ENCODE results near the gene HOXA5.
A peak's percentile ranks its signal among the peaks of the same experiment; 100 is the strongest.

HOXA5 gene

DNA sequence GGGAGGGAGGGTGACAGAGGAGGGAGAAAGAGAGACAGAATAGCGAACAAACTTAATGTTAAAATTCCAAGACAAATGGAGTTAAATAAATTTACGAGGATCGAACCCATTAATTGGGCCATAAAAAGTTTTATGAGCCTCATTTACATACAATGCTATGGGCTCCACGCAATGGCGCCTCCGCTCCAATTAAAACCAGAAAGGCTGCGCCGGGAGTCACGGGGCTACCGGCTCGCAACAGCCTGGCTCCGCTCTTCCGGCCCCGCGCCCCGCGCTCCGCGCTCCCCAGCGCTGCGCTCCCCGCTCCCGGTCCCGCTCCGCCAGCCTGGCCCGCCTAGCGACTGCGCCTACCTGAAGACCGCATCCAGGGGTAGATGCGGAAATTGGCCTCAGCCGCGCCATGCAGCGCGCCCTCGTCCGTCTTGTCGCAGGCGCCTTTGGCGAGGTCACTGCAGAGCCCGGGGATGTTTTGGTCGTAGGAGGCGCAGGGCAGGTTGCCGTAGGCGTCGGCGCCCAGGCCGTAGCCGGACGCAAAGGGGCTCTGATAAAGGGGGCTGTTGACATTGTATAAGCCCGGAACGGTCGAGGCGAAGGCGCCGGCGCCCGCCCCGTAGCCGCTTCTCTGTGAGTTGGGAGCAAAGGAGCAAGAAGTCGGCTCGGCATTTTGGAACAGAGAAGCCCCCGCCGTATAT lies 12.5 kb upstream of the HOXA5 start (continued):
- TF ChIP-seq, protein P1, sequence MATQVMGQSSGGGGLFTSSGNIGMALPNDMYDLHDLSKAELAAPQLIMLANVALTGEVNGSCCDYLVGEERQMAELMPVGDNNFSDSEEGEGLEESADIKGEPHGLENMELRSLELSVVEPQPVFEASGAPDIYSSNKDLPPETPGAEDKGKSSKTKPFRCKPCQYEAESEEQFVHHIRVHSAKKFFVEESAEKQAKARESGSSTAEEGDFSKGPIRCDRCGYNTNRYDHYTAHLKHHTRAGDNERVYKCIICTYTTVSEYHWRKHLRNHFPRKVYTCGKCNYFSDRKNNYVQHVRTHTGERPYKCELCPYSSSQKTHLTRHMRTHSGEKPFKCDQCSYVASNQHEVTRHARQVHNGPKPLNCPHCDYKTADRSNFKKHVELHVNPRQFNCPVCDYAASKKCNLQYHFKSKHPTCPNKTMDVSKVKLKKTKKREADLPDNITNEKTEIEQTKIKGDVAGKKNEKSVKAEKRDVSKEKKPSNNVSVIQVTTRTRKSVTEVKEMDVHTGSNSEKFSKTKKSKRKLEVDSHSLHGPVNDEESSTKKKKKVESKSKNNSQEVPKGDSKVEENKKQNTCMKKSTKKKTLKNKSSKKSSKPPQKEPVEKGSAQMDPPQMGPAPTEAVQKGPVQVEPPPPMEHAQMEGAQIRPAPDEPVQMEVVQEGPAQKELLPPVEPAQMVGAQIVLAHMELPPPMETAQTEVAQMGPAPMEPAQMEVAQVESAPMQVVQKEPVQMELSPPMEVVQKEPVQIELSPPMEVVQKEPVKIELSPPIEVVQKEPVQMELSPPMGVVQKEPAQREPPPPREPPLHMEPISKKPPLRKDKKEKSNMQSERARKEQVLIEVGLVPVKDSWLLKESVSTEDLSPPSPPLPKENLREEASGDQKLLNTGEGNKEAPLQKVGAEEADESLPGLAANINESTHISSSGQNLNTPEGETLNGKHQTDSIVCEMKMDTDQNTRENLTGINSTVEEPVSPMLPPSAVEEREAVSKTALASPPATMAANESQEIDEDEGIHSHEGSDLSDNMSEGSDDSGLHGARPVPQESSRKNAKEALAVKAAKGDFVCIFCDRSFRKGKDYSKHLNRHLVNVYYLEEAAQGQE (tag by site-specific recombination; IDR thresholded peaks at IDR 0.05): no peak
- TF ChIP-seq, protein P2, sequence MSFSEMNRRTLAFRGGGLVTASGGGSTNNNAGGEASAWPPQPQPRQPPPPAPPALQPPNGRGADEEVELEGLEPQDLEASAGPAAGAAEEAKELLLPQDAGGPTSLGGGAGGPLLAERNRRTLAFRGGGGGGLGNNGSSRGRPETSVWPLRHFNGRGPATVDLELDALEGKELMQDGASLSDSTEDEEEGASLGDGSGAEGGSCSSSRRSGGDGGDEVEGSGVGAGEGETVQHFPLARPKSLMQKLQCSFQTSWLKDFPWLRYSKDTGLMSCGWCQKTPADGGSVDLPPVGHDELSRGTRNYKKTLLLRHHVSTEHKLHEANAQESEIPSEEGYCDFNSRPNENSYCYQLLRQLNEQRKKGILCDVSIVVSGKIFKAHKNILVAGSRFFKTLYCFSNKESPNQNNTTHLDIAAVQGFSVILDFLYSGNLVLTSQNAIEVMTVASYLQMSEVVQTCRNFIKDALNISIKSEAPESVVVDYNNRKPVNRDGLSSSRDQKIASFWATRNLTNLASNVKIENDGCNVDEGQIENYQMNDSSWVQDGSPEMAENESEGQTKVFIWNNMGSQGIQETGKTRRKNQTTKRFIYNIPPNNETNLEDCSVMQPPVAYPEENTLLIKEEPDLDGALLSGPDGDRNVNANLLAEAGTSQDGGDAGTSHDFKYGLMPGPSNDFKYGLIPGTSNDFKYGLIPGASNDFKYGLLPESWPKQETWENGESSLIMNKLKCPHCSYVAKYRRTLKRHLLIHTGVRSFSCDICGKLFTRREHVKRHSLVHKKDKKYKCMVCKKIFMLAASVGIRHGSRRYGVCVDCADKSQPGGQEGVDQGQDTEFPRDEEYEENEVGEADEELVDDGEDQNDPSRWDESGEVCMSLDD (tag by site-specific recombination; IDR thresholded peaks at IDR 0.05): no peak
- TF ChIP-seq ZFP41 (tag by site-specific recombination; IDR thresholded peaks at IDR 0.05; ENCODE audit: borderline replicate concordance) (no peak), ZXDB (tag by site-specific recombination; IDR thresholded peaks at IDR 0.05) (peak; percentile 48; the same call in 1 of the 2 replicates), ZNF169 (tag by site-specific recombination; IDR thresholded peaks at IDR 0.05) (no peak), ZBTB8A (tag by site-specific recombination; IDR thresholded peaks at IDR 0.05) (peak; percentile 89), ZFP37 (tag by site-specific recombination; IDR thresholded peaks at IDR 0.05) (peak; percentile 51), ZNF473 (tag by site-specific recombination; IDR thresholded peaks at IDR 0.05) (no peak), ZNF2 (tag by site-specific recombination; IDR thresholded peaks at IDR 0.05) (peak; percentile 13; the same call in 1 of the 2 replicates), ZNF837 (tag by site-specific recombination; IDR thresholded peaks at IDR 0.05) (no peak), ZNF510 (tag by site-specific recombination; IDR thresholded peaks at IDR 0.05; ENCODE audit: insufficient replicate concordance) (no peak), ZNF23 (tag by site-specific recombination; IDR thresholded peaks at IDR 0.05; ENCODE audit: borderline replicate concordance) (no peak), ZEB2 (tag by site-specific recombination; IDR thresholded peaks at IDR 0.05) (no peak), ZNF324 (tag by site-specific recombination; IDR thresholded peaks at IDR 0.05) (no peak), HOXC10 (CRISPR knock-in tag; IDR thresholded peaks at IDR 0.05) (no peak), MEIS1 (CRISPR knock-in tag; IDR thresholded peaks at IDR 0.05; ENCODE audit: borderline replicate concordance) (no peak), ZNF707 (tag by site-specific recombination; IDR thresholded peaks at IDR 0.05) (no peak), ZNF223 (tag by site-specific recombination; IDR thresholded peaks at IDR 0.05) (no peak), ZNF341 (tag by site-specific recombination; IDR thresholded peaks at IDR 0.05; ENCODE audit: low read depth) (peak; percentile 94), ZNF558 (tag by site-specific recombination; IDR thresholded peaks at IDR 0.05) (no peak), ZNF776 (tag by site-specific recombination; IDR thresholded peaks at IDR 0.05; ENCODE audit: borderline replicate concordance) (no peak), ZNF24 (tag by site-specific recombination; IDR thresholded peaks at IDR 0.05) (no peak), ZNF433 (tag by site-specific recombination; IDR thresholded peaks at IDR 0.05; ENCODE audit: low read depth) (no peak), ZNF121 (tag by site-specific recombination; IDR thresholded peaks at IDR 0.05) (no peak), KLF10 (tag by site-specific recombination; IDR thresholded peaks at IDR 0.05) (no peak)
- TF ChIP-seq, protein P3, sequence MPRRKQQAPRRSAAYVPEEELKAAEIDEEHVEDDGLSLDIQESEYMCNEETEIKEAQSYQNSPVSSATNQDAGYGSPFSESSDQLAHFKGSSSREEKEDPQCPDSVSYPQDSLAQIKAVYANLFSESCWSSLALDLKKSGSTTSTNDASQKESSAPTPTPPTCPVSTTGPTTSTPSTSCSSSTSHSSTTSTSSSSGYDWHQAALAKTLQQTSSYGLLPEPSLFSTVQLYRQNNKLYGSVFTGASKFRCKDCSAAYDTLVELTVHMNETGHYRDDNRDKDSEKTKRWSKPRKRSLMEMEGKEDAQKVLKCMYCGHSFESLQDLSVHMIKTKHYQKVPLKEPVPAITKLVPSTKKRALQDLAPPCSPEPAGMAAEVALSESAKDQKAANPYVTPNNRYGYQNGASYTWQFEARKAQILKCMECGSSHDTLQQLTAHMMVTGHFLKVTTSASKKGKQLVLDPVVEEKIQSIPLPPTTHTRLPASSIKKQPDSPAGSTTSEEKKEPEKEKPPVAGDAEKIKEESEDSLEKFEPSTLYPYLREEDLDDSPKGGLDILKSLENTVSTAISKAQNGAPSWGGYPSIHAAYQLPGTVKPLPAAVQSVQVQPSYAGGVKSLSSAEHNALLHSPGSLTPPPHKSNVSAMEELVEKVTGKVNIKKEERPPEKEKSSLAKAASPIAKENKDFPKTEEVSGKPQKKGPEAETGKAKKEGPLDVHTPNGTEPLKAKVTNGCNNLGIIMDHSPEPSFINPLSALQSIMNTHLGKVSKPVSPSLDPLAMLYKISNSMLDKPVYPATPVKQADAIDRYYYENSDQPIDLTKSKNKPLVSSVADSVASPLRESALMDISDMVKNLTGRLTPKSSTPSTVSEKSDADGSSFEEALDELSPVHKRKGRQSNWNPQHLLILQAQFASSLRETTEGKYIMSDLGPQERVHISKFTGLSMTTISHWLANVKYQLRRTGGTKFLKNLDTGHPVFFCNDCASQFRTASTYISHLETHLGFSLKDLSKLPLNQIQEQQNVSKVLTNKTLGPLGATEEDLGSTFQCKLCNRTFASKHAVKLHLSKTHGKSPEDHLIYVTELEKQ (tag by site-specific recombination; IDR thresholded peaks at IDR 0.05; ENCODE audit: borderline replicate concordance): no peak
- TF ChIP-seq, protein P4, sequence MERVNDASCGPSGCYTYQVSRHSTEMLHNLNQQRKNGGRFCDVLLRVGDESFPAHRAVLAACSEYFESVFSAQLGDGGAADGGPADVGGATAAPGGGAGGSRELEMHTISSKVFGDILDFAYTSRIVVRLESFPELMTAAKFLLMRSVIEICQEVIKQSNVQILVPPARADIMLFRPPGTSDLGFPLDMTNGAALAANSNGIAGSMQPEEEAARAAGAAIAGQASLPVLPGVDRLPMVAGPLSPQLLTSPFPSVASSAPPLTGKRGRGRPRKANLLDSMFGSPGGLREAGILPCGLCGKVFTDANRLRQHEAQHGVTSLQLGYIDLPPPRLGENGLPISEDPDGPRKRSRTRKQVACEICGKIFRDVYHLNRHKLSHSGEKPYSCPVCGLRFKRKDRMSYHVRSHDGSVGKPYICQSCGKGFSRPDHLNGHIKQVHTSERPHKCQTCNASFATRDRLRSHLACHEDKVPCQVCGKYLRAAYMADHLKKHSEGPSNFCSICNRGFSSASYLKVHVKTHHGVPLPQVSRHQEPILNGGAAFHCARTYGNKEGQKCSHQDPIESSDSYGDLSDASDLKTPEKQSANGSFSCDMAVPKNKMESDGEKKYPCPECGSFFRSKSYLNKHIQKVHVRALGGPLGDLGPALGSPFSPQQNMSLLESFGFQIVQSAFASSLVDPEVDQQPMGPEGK (tag by site-specific recombination; IDR thresholded peaks at IDR 0.05): no peak
- TF ChIP-seq, protein P5, sequence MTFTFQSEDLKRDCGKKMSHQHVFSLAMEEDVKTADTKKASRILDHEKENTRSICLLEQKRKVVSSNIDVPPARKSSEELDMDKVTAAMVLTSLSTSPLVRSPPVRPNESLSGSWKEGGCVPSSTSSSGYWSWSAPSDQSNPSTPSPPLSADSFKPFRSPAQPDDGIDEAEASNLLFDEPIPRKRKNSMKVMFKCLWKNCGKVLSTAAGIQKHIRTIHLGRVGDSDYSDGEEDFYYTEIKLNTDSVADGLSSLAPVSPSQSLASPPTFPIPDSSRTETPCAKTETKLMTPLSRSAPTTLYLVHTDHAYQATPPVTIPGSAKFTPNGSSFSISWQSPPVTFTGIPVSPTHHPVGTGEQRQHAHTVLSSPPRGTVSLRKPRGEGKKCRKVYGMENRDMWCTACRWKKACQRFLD (tag by site-specific recombination; IDR thresholded peaks at IDR 0.05): no peak
